ENCODE data around the gene DENND4A.

- TF ChIP-seq, protein P1, sequence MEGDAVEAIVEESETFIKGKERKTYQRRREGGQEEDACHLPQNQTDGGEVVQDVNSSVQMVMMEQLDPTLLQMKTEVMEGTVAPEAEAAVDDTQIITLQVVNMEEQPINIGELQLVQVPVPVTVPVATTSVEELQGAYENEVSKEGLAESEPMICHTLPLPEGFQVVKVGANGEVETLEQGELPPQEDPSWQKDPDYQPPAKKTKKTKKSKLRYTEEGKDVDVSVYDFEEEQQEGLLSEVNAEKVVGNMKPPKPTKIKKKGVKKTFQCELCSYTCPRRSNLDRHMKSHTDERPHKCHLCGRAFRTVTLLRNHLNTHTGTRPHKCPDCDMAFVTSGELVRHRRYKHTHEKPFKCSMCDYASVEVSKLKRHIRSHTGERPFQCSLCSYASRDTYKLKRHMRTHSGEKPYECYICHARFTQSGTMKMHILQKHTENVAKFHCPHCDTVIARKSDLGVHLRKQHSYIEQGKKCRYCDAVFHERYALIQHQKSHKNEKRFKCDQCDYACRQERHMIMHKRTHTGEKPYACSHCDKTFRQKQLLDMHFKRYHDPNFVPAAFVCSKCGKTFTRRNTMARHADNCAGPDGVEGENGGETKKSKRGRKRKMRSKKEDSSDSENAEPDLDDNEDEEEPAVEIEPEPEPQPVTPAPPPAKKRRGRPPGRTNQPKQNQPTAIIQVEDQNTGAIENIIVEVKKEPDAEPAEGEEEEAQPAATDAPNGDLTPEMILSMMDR (IDR thresholded peaks at IDR 0.05) = no peak
- TF ChIP-seq POLR2A (IDR thresholded peaks at IDR 0.05) = no peak
Observed at GRCh38 chr15:65752151-65752700, 39.9 kb downstream of the DENND4A start.
